ENCODE results near the gene SOX13. TPM values are rescaled to one million over a fixed set of nuclear protein-coding genes. Genes with fewer than 3 reads are reported as not detected.

SOX13 gene
- total and polyA plus RNA-seq, 8 donors = 4.1 to 42.6 (median 11.1) TPM

DNA sequence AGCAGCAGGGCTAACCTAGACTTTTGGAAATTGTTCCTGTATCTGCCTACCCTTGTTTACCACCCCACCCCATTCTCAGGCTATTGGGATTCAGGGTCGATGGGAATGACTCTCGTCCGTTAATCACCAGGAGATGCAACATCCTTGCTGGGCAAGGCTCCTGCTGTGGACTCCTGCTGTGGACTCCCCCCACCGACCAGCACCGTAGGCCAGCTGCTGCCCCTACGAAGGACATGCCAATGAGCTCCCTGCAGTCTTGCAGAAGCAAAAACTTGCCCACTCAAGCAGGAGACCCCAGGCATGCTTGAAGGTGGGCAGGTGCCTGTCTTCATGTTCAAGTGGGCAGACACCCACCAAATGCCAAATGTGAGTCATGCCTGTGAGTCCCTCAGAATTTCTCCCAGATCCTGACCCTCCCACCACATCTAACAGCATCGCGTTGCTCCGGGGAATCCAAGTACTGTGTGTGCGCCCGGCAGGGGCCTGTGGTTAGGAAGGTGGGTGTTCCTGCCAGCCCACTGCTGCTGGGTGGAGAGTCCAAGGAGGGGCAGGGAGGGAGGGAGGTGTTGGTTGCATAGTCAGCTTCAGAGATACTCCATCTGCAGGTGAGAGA, 41.7 kb upstream of the SOX13 start:
- no peaks in the 10 kb centered on the region for H3K9me3 ChIP-seq
- no peak overlapping the region for H3K27ac ChIP-seq
- no peak overlapping the region for H3K4me3 ChIP-seq
- no peaks in the 10 kb centered on the region for H3K36me3 ChIP-seq
- peaks cover 0 to 16% (median 0%) of the 10 kb centered on the region in 3 donors for H3K27me3 ChIP-seq
- no peaks in the 10 kb centered on the region for H3K4me1 ChIP-seq
- no peak for DNase-seq
- intact Hi-C loops (cut with DNase I; ENCODE audit: low total_unique reads) = no loop called here
- WGBS, 5 donors = 57 to 71% (median 61%) methylated on average over 8 to 11 of the region's 11 CpGs
- TF ChIP-seq POLR2AphosphoS5 (IDR thresholded peaks at IDR 0.05) (no peak), POLR2A (IDR thresholded peaks at IDR 0.05) (no peak), EP300 (IDR thresholded peaks at IDR 0.05) (no peak)
- TF ChIP-seq, protein P1, sequence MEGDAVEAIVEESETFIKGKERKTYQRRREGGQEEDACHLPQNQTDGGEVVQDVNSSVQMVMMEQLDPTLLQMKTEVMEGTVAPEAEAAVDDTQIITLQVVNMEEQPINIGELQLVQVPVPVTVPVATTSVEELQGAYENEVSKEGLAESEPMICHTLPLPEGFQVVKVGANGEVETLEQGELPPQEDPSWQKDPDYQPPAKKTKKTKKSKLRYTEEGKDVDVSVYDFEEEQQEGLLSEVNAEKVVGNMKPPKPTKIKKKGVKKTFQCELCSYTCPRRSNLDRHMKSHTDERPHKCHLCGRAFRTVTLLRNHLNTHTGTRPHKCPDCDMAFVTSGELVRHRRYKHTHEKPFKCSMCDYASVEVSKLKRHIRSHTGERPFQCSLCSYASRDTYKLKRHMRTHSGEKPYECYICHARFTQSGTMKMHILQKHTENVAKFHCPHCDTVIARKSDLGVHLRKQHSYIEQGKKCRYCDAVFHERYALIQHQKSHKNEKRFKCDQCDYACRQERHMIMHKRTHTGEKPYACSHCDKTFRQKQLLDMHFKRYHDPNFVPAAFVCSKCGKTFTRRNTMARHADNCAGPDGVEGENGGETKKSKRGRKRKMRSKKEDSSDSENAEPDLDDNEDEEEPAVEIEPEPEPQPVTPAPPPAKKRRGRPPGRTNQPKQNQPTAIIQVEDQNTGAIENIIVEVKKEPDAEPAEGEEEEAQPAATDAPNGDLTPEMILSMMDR (IDR thresholded peaks at IDR 0.05) = no peak

DNA sequence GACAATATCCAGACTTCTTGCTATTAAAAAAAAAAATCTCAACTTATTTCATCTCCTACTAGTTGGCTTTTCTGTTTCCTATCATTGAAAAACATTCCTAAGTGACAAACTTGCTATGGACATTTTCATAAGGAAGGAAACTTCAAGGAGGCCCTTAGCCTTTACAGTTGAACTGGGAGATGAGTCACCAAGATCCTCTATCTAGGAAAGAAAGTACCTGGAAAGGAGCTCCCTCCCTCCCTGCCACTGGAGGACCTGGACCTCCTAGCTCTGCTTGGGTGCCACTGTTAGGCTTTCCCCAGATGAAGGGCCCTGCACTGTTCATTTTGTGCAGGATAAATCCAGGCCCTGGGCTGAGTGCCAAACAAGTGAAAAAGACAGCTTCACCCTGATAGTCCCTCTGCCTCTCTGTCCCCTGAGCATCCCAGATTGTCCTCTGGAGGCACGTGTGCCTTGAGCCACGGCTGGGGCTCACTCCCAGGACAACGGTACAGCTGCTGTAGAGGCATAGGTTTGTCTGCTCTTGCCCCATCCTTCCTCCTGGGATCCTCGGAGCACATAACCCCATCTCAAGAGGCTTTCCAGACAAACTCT, 40.2 kb upstream of the SOX13 start:
- DNase-seq = no peak
- Histone ChIP-seq H3K4me3 (no peak overlapping the region), H3K27me3 (peaks cover 0 to 13% (median 0%) of the 10 kb centered on the region in 3 donors), H3K36me3 (no peaks in the 10 kb centered on the region), H3K4me1 (no peaks in the 10 kb centered on the region), H3K27ac (no peak overlapping the region), H3K9me3 (no peaks in the 10 kb centered on the region)
- 58 to 66% (median 65%) methylated on average over 4 of the region's 4 CpGs for WGBS, 5 donors
- TF ChIP-seq POLR2A (IDR thresholded peaks at IDR 0.05) (no peak), EP300 (IDR thresholded peaks at IDR 0.05) (no peak), POLR2AphosphoS5 (IDR thresholded peaks at IDR 0.05) (no peak)
- TF ChIP-seq, protein P1 (IDR thresholded peaks at IDR 0.05) = no peak
- intact Hi-C loops (cut with DNase I; ENCODE audit: low total_unique reads) = no loop called here

DNA sequence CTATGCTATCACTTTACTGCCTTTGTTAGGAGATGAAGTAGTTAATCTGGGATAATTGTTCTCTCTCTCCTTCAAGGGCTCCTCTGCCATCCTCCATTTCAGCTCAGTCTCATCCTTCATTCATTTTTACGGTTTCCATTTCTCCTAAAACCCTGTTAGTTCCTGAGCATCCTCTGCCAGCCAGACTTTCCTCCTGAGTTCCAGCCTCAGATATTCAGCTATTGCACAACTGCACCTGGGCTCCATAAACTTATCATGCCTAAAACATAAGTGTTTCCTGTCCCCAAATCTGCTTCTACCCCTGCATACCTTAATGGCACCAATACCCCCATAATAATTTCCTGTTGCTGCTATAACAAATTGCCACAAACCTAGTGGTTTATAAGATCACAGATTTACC, 39.6 kb upstream of the SOX13 start:
- no peaks in the 10 kb centered on the region for H3K36me3 ChIP-seq
- H3K27ac ChIP-seq = no peak overlapping the region
- intact Hi-C loops (cut with DNase I; ENCODE audit: low total_unique reads) = no loop called here
- no peak overlapping the region for H3K4me3 ChIP-seq
- no peak for DNase-seq
- 67 to 85% (median 71%) methylated on average over 1 of the region's 1 CpG for WGBS, 5 donors
- H3K9me3 ChIP-seq = no peaks in the 10 kb centered on the region
- H3K27me3 ChIP-seq = peaks cover 0 to 13% (median 0%) of the 10 kb centered on the region in 3 donors
- TF ChIP-seq, protein P1 (IDR thresholded peaks at IDR 0.05) = no peak
- TF ChIP-seq POLR2A (IDR thresholded peaks at IDR 0.05) (no peak), EP300 (IDR thresholded peaks at IDR 0.05) (no peak), POLR2AphosphoS5 (IDR thresholded peaks at IDR 0.05) (no peak)
- no peaks in the 10 kb centered on the region for H3K4me1 ChIP-seq

DNA sequence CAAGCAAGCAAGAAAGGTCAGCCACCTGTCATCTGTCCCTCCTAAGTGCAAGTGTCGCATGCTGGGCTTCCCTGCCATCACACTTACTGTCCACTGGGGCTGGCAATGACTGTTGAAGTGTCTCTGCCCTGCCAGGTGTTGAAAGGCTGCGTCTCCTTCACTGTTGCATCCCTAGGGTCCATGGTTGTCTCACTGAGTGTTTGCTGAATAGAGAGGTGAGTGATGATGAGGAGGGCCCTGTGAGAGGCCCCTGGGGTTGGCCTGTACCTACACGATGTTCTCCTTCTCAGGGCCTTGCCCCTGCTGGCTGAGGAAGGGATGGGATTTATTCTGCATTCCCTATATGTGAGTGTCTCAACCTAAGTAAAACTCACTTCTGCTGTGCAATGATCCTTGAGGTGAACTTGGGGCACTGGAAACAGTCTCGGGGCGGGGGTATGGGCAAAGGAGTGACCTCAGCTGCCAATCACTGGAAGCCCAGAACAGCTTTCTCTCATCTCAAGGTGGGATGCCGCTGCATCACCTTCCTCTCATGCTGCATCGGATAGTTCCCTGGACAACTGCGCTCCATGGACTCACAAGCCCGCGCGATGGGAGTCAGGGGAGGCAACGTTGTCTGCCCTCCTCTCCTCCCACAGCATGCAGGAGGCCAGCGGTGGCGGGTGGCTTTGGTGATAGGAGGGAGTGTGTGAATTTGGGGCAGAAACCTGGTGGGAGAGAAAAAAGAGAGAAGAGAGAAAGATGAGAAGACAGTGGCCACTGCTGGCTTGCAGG, 35.8 kb upstream of the SOX13 start:
- no peak overlapping the region for H3K4me3 ChIP-seq
- H3K36me3 ChIP-seq = no peaks in the 10 kb centered on the region
- intact Hi-C loops (cut with DNase I; ENCODE audit: low total_unique reads) = no loop called here
- no peak overlapping the region for H3K27ac ChIP-seq
- WGBS, 5 donors = 57 to 72% (median 71%) methylated on average over 13 to 14 of the region's 14 CpGs
- peaks cover 0 to 5% (median 0%) of the 10 kb centered on the region in 4 donors for H3K4me1 ChIP-seq
- TF ChIP-seq EP300 (IDR thresholded peaks at IDR 0.05) (no peak), POLR2A (IDR thresholded peaks at IDR 0.05) (no peak), POLR2AphosphoS5 (IDR thresholded peaks at IDR 0.05) (no peak)
- TF ChIP-seq, protein P1 (IDR thresholded peaks at IDR 0.05) = no peak
- no peak for DNase-seq
- H3K9me3 ChIP-seq = no peaks in the 10 kb centered on the region
- no peaks in the 10 kb centered on the region for H3K27me3 ChIP-seq
